ENCODE data around the gene PEPD. TPM values are rescaled to one million over a fixed set of nuclear protein-coding genes. Genes with fewer than 3 reads are reported as not detected.

PEPD gene
- total and polyA plus RNA-seq, 2 of the 4 experiments (the other 2 are of a cell fraction): 36.7 to 88.4 TPM

- dilution Hi-C loops (cut with HindIII; ENCODE audit: low sequenced_read_pairs, unreplicated experiment): no loop called here
These were observed 31.5 kb downstream of the PEPD start for GRCh38 chr19:33490041-33490451.

More at GRCh38 chr19:33490041-33490451, 31.5 kb downstream of the PEPD start:
- H3K23ac ChIP-seq (ENCODE audit: low read depth, low read length): no peak overlapping the region
- TF ChIP-seq USF2 (IDR thresholded peaks at IDR 0.05; ENCODE audit: low read depth, low read length) (no peak), BHLHE40 (IDR thresholded peaks at IDR 0.05; ENCODE audit: low read depth, low read length) (no peak), CEBPB (IDR thresholded peaks at IDR 0.05; ENCODE audit: low read depth, low read length) (no peak), RAD21 (IDR thresholded peaks at IDR 0.05; ENCODE audit: low read length) (no peak), CTCF (conservative IDR thresholded peaks at IDR 0.05; ENCODE audit: low read depth, low read length) (no peak), MAZ (IDR thresholded peaks at IDR 0.05; ENCODE audit: borderline replicate concordance, low read depth, low read length) (no peak), NFE2L2 (IDR thresholded peaks at IDR 0.05; ENCODE audit: low read depth, low read length) (no peak), ELK1 (IDR thresholded peaks at IDR 0.05; ENCODE audit: borderline replicate concordance, low read depth, low read length) (no peak), POLR2A (IDR thresholded peaks at IDR 0.05; ENCODE audit: low read depth, low read length) (no peak), RFX5 (IDR thresholded peaks at IDR 0.05; ENCODE audit: low read depth, low read length) (no peak), MAFK (IDR thresholded peaks at IDR 0.05; ENCODE audit: low read depth, low read length) (no peak), CHD1 (IDR thresholded peaks at IDR 0.05; ENCODE audit: low read depth, low read length) (no peak), FOS (IDR thresholded peaks at IDR 0.05; ENCODE audit: low read depth, low read length) (no peak), SMC3 (IDR thresholded peaks at IDR 0.05; ENCODE audit: low read depth, low read length) (no peak), MXI1 (IDR thresholded peaks at IDR 0.05; ENCODE audit: borderline replicate concordance, low read depth, low read length) (no peak)
- H4K91ac ChIP-seq (ENCODE audit: insufficient read depth, low read depth, low read length): no peak overlapping the region
- no CpG with 5 or more reads among the region's 9 CpGs for WGBS, 2 experiments (ENCODE audit: extremely low coverage in 2 of 2, insufficient read length in 1 of 2)
- no peaks in the 10 kb centered on the region for H3K9me1 ChIP-seq (ENCODE audit: insufficient read depth, low read length)
- no peak overlapping the region for H3K56ac ChIP-seq (ENCODE audit: extremely low read depth, insufficient read depth, low read length)
- H3K36me3 ChIP-seq (ENCODE audit: control insufficient read depth, insufficient read depth, low read length): 0 out of 2 replicates have a peak, but pooled peaks cover 3% of the 10 kb centered on the region
- H3K14ac ChIP-seq (replicated peaks; ENCODE audit: low read depth, low read length): no peak overlapping the region
- DNase-seq (no peak), ATAC-seq (ENCODE audit: low read depth) (no peak)
- no peak overlapping the region for H2AK9ac ChIP-seq (replicated peaks; ENCODE audit: low read depth, low read length, poor library complexity)
- H3K9ac ChIP-seq (ENCODE audit: low read depth, low read length): no peak overlapping the region
- H4K5ac ChIP-seq (ENCODE audit: low read depth, low read length): no peak overlapping the region
- no peaks in the 10 kb centered on the region for H3K27me3 ChIP-seq (ENCODE audit: control insufficient read depth, insufficient read depth, low read length)
- H2AFZ ChIP-seq (replicated peaks; ENCODE audit: low read length, poor library complexity): no peak overlapping the region
- no peak overlapping the region for H2BK5ac ChIP-seq (ENCODE audit: low read depth, low read length, poor library complexity, severe bottlenecking)
- H3K27ac ChIP-seq (ENCODE audit: insufficient read depth, low read length): no peak overlapping the region
- CTCF ChIA-PET: no interaction called here
- intact Hi-C loops (cut with micrococcal nuclease): no loop called here
- no peaks in the 10 kb centered on the region for H4K20me1 ChIP-seq (ENCODE audit: insufficient read depth, low read length)
- no peak overlapping the region for H3K4me2 ChIP-seq (ENCODE audit: low read depth, low read length)
- H4K8ac ChIP-seq (ENCODE audit: low read depth in 2 of 2, low read length in 2 of 2): no peak overlapping the region
- no TSS peak for BruUV-seq (replicated peaks)
- POLR2A ChIA-PET (ENCODE audit: unreplicated experiment): no interaction called here
- H2BK15ac ChIP-seq (ENCODE audit: low read depth, low read length): no peak overlapping the region
- no peaks in the 10 kb centered on the region for H3K9me3 ChIP-seq (ENCODE audit: control insufficient read depth, insufficient read depth, low read length)
- H2BK20ac ChIP-seq (ENCODE audit: low read depth, low read length): no peak overlapping the region
- in situ Hi-C loops (cut with MboI; ENCODE audit: low sequenced_read_pairs): no loop called here
- H3K4me1 ChIP-seq (ENCODE audit: control insufficient read depth, insufficient read depth, low read length): no peaks in the 10 kb centered on the region
- no peaks in the 10 kb centered on the region for H3K79me1 ChIP-seq (ENCODE audit: low read depth in 1 of 2, low read length in 2 of 2)
- H3K18ac ChIP-seq (ENCODE audit: low read depth, low read length): no peak overlapping the region
- no peak overlapping the region for H2AK5ac ChIP-seq (ENCODE audit: low read depth, low read length)
- no peak overlapping the region for H2BK120ac ChIP-seq (ENCODE audit: low read depth, low read length)
- no peak overlapping the region for H3K4me3 ChIP-seq (ENCODE audit: insufficient read depth, low read depth, low read length)
- H3K4ac ChIP-seq (ENCODE audit: low read depth, low read length): no peak overlapping the region
